ENCODE measurements around the gene VKORC1.

- TF ChIP-seq EZH2 (IDR thresholded peaks at IDR 0.05; ENCODE audit: low read length, unreplicated experiment), result no peak
- TF ChIP-seq CTCF (conservative IDR thresholded peaks at IDR 0.05; ENCODE audit: low read depth, low read length), result no peak
- TF ChIP-seq EZH2phosphoT487 (IDR thresholded peaks at IDR 0.05; ENCODE audit: borderline replicate concordance, low read length), result no peak
These were observed 36.3 kb upstream of the VKORC1 start for GRCh38 chr16:31130899-31131298.

Data from PC-3 (cell line).